Measurements from ENCODE around the gene ADARB2.

DNA sequence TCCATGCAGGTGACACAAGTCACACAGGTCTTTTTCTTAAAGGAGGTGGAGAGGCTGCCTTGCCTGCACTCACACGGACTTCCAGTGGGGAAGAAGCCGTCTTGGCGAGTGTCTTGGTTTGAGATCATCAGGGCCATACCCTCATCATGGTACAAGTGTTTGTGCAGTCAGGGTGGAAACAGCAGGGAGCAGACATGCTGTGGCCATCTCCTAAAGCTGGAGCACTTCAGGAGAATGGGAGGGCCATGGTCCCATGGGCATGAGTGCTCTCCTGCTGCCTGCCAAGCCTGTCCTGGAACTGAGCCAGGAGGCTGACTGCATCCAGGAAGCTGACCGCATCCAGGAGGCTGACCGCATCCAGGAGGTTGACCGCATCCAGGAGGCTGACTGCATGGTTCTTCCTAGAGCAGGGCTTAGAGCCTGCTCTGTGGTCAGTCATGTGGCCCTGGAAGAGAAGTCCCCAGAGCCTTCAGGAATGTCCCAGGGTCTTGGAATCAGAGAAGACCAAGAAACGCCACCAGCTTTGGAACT, 98.4 kb downstream of the ADARB2 start:
- TF ChIP-seq, protein P1, sequence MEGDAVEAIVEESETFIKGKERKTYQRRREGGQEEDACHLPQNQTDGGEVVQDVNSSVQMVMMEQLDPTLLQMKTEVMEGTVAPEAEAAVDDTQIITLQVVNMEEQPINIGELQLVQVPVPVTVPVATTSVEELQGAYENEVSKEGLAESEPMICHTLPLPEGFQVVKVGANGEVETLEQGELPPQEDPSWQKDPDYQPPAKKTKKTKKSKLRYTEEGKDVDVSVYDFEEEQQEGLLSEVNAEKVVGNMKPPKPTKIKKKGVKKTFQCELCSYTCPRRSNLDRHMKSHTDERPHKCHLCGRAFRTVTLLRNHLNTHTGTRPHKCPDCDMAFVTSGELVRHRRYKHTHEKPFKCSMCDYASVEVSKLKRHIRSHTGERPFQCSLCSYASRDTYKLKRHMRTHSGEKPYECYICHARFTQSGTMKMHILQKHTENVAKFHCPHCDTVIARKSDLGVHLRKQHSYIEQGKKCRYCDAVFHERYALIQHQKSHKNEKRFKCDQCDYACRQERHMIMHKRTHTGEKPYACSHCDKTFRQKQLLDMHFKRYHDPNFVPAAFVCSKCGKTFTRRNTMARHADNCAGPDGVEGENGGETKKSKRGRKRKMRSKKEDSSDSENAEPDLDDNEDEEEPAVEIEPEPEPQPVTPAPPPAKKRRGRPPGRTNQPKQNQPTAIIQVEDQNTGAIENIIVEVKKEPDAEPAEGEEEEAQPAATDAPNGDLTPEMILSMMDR (IDR thresholded peaks at IDR 0.05) = no peak
- no peak for TF ChIP-seq POLR2A (IDR thresholded peaks at IDR 0.05)
